ENCODE data around the gene ABI2.

Gene ABI2

DNA sequence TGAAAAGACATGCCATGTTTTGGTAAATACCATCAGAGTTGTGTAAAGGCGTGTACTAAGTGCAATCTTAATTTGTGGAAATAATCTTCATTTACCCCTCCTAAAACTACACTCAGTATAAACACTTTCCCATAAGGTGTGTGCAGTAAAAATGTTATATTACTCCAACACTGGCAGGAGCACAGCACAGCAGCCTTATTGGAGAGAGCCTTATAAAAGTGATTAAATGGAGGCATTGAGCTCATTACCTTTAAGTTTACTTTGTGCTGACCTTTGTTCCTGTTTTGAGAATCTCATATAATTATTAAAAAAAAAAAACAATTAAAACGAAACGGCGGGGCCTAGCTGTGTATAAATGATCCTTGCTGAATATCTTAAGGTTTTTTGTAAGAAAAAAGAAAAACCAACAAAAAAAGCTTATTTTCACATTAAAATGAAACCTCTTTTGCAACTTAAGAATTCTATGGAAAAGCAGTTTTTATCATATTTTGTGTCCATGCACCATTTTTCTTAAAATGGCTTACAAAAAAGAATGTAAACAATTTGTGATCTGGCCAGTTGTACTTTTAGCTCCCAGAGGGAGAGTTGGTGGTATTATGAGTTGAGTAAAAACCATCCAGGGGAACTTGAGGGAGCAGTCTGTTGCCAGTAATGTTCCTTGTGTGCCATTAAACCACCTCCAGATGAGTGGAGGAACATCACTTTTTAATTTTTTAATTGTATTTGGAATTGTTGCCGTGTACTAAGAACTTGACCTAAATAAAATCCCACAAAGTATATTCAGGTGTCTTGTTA, 103.4 kb downstream of the ABI2 start:
- no peak for ATAC-seq
- DNase-seq, result no peak

DNA sequence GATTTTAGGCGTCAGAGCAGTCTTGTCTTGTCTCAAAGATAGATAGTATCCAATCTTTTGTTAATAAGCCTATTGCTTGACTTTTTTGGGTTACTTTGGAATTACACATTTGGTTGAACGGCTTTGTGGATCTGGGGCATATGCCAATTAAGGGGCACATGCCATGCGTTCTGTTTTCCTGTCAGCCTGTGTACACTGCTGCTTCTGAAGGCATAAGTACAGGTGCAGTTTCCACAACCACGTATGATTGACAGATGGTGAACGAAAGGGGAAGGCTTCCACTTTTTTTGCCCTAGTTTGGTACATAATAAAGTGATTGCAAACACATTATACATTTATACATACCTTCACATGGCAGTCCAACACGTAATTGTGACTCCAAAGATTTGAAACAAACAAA, 104.6 kb downstream of the ABI2 start:
- DNase-seq (no peak), ATAC-seq (no peak)

DNA sequence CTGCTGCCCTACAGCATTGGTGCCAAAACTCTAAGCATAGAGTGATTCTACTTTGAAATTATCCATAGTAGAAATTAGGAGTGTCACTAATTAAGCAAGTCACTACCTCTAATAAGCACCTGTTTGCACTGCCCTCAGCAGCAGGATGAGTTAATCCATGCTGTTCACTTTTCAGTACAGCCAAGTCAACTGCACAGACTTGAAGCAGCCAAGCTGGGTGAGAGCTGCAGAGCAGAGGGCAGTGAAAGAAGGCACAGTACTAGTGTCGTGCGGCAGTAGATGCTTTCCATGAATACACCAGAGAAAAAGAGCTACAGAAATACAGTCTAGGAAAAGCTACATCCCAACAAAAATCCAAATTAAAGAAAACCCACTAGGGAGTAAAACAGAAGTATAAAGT, 108.3 kb downstream of the ABI2 start:
- ATAC-seq, result no peak
- DNase-seq, result no peak

DNA sequence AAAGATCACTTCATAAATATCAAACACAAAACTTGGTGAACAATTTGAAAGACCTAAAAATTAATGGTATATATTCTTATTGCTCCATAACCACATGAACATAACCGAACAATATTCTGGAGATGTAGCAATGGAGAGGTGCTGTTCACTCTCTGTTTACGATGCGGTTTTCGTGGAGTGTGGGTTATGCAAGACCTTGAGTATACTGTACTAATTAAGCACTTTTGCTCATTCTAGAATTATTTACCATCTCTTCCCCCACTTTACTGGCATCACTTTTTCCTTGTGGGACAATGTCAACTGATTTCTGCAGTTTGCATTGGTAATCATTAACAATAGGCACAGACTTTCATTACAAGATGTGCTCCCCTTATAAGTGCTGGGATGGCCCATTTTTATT, 109.3 kb downstream of the ABI2 start:
- DNase-seq, result no peak
- no peak for ATAC-seq

DNA sequence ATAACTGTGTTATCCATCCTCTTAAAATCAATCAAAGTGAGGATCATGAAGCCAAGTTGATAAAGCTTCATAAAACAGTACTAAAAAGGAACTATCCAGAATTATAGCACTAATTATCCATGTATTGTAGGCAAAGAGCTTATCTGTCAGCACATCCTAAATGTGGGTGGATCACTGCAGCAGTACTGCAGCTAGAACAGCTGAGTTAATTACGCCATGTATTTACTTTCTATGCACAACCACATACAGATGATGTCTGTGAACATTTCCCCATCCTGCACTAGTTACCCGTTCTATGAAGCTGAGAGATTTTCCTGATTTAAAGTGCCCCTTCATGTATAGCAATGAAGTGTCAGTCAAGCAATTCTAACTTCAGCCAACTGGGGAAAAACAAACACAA, 110.3 kb downstream of the ABI2 start:
- ATAC-seq (no peak), DNase-seq (no peak)

DNA sequence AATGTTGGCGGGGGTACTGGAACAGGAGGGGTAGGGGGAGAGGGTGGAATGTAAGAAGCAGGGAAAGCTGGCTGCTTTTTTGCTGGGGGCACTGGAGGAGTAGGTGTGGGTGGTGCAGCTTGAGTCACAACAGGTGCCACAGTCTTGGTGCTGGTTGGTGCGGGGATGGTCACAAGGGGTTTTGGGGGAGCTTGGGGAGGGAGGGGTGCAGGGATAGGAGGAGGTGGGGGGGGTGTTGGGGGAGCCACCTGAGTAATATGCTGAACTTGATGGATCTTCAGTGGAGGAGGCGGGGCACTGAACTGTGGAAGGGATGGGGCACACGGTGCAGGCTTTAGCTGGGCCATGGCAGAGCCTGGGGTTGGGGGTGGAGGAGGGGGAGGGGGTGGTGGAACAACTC, 112.5 kb downstream of the ABI2 start:
- no peak for DNase-seq
- no peak for ATAC-seq

DNA sequence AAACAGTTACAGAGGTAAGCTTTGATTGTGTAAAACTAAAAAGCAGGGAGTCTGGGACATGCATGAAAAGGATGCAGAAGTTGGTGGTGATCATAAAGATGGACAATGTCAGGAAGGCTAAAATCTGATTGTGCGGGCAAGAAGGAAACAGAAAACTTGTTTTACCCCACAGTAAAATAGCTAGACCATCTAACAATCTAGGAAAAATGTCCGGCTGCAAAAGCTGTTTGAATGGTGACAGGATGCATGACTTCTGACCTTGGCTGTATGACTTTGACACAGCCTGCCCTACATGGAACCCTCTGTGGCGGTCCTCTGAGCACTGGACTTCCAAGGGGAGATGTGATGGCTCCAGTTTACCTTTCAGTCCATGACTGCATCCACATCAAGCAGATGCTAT, 113.3 kb downstream of the ABI2 start:
- no peak for DNase-seq
- no peak for ATAC-seq

DNA sequence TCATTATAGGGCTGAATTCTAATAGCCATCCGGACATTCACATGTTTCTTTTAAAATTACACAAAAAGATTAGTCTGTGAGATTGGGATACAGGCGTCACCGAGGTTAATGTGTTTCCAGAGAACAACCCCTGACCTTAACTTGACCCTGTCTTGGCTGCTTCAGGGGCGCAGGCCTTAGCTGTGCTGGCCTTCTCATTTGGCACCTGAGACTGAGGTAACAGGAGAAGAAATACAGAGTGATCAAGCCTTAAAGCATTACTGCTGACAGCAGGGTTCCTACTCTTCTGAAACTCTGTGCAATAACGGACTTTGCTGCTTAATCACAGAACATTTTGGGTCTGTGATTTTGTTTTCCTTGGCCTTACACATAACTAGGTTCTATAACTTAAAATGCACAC, 114.3 kb downstream of the ABI2 start:
- no peak for ATAC-seq
- no peak for DNase-seq

DNA sequence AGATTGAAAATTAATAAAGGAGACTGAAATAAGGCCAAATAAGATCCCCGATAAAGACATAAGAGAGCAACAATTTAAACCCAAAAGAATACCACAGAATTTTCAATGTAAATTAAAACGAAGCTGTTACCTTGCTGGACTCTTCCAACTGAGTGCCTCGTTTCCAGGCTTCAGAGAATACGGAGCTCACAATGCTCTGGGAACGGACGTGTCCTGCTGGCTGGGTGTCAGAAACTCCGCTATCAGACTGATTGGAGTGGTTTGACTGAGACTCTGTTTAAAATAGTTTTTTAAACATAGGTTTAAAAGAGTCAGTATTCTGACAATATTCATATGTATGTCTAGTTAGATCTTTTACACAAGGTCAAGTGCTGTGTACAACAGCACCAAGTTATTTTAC, 116.5 kb downstream of the ABI2 start:
- no peak for ATAC-seq

DNA sequence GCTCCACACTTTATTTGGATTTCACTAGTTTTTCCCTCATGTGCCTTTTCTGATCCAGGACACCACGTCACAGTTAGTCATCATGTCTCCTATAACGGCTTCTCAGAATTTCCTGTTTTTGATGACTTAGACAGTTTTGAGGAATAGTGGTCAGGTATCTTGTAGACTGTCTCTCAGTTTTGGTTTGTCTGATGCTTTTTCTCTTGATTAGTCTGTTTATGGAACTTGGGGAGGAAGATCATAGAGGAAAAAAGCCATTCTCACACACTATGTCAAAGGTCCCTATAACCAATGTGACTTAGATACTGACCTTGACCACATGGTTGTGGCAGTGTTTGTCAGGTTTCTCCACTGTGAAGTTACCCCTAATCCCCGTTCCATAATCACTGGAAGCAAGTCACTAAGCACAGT, 117.9 kb downstream of the ABI2 start:
- DNase-seq (no peak), ATAC-seq (peak; percentile 40)

More for the DNA sequence above, 116.5 kb downstream of the ABI2 start:
- DNase-seq, result no peak

DNA sequence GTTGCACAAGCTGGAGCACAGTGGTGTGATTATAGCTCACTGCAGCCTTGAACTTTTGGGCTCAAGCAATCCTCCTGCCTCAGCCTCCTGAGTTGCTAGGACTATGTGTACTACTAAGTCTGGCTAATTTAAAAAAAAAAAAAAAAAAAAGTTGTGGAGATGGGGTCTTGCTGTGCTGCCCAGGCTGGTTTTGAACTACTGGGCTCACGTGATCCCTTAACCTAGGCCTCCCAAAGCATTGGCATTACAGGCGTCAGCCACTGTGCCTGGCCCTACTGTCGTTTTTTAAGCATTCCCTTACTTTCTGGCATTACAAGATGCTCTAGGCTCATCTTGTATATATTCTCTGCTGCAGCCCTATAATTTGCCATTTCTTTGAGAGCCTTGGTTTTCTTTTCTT, 118.6 kb downstream of the ABI2 start:
- ATAC-seq, result no peak

DNA sequence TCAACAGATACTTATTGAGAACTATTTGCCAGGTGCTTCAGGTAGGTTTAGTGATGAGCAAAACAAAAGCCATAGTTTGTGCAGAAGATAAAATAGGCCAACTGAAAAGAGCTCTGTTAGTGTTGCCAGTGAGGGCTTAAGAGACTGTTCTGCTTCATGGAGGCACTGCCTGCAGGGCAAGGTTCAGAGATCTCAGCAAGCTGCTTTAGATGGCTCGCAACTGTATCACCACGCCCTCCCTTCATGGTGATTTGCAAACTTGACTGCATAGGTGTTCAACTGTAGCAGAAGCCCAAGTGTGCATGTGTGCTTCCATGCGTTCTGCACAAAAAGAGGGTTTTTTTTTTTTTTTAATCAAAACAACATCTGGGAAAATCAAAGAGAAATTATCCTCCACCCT, 122.4 kb downstream of the ABI2 start:
- no peak for ATAC-seq
- DNase-seq, result no peak

More for the DNA sequence above, 118.6 kb downstream of the ABI2 start:
- no peak for DNase-seq

DNA sequence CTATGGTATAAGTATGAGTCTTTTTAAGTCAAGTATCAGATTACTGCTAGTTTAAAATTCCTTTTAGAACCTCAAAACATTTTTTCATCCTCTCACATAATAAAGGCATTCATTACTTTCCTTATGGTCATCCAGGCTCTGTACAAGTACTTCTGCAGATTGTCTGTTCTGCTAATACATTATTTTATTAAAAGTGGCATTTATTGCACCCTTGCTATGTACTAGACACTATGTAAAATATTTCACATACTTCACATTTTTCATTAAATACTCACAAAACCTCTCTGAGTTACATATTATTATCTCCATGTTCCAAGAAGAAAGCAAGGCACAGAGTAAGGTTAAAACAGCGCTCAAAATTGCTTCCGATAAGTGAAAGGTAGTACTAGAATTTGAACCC, 122.8 kb downstream of the ABI2 start:
- no peak for ATAC-seq
- no peak for DNase-seq

DNA sequence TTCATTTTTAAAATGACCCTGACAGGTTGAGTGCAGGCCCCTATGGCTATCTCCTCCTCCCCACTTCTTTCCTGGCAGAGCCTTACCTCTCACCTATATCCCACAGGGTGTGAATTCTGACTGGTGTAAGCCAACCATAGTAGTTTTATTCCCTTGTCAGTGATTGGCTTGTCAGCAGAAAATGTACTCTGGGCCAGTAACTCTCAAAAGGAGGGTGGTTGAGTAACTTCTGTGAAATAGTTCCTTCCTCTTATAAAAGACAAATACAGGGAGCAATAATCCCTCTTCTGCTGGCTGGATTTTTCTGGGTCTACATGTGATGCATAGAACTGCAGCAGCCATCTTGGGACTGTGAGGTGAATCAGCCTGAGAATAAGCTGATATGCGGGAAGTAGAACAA, 123.5 kb downstream of the ABI2 start:
- ATAC-seq, result no peak
- DNase-seq, result no peak

DNA sequence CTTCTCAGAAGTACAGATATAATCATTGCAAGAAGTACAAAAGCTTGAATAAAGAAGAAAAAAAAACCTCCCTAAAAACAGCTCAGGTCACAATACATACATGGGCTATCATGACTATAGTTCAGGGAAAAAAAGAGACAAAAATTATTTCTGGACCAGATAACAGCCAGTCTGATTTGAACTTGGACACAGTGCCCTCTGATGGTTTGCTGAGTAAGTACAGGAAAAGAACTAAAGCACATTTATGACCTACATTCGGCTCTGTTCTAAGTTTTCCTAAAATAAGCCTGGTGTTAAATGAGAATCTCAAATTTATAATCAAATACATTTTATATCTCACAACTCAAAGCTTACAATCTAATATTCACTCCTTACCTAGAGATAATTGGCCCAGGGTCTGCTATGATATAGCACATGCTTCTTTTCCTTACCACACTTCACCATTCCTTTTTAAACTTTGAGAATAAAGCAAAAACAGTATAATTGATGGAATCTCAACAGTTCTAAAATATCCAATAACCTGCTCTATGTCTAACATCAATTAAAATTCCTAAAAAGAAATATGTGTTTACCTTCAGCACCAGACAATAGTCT, 125.8 kb downstream of the ABI2 start:
- DNase-seq, result peak; percentile 20

DNA sequence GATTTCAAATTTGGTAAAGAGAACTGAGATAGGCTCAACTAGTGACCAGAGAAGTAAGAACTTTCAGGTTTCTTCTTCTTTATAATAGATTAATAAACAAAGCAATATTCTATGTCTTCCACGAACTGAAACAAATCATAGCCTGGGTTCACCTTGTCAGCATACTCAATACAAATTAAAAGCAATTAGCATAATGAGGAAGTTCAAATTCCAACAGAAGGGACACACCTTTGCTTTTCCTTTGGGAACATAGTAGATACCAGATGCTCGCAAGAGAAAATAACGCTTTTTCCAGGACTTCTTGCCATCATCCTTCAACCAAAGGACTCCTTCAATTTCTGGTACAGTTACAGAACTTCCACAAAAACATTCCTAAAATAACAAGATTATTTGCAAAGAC, 127.0 kb downstream of the ABI2 start:
- DNase-seq (no peak), ATAC-seq (no peak)

More for the DNA sequence above, 125.8 kb downstream of the ABI2 start:
- ATAC-seq, result peak; percentile 63

DNA sequence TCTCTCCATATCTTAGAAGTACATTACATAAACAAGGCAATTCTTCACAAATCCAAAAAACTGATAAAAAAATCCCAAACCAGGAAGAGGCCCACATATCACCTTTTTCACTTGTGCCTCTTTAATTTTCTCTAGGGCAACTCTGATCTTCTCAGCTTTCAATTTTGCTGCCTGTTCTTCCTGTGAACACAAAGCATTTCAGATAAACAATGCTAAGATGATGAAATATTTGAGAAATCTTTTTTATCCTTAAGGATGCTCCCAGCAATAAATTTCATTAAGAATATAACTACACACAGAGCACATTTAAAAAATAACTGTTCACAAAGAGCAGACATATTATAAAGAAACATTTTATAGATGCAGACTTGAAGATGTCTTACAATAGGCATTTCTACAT, 133.6 kb downstream of the ABI2 start:
- DNase-seq (no peak), ATAC-seq (no peak)

DNA sequence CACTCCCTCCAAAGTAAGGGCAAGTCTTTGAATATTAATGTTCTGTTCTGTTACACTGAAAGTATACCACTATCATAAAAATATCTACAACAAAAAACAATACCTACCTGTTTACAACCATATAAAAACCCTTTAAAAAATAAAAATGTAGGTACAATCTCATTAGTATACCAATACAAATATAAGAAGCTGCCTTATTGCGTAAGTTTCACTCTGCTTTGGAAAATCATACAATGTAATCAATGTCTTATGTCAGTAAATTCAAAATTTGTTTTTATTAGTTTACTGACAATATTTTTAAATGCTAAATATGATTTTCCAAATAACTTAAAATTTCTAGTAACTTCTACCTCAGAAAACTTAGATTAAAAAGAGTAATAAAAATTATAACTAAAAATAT, 134.1 kb downstream of the ABI2 start:
- no peak for ATAC-seq
- no peak for DNase-seq

DNA sequence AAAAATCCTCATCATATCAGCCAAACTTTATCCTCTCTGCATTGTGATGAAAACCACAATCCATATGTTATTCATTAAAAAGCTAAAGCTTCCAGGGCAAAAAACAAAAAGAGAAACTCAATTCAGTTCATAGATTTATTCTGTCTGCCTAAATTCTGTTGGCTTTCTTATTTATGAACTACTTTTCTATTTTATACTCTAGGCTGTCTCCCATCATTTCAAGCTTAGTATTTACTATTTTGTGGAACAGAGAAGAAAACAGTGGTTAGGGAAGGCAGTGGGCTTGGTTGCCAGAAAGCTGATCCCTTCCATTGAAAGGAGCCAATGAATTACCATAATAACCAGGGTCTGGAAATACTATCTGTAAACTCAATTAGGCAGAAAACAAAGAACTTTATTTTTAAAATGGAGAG, 135.1 kb downstream of the ABI2 start:
- no peak for ATAC-seq
- DNase-seq, result no peak

DNA sequence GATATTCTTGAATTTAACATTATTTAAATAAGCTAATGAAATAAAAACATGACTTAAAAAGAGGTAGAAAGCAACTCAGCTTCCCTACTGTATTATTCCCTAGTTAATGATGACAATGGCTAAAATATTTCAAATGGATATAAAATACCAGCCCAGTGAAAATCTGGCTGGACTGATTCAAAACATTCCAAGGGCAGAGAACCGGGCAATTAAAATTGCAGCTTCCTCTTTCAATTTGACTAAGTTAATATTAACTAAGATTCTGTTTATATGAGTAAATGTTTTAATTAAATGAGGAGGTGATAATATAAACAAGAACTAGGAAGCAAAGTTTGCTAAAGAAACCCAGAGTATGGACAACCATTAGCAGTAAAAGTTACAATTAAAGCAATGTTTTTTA, 141.4 kb downstream of the ABI2 start:
- no peak for ATAC-seq
- no peak for DNase-seq

DNA sequence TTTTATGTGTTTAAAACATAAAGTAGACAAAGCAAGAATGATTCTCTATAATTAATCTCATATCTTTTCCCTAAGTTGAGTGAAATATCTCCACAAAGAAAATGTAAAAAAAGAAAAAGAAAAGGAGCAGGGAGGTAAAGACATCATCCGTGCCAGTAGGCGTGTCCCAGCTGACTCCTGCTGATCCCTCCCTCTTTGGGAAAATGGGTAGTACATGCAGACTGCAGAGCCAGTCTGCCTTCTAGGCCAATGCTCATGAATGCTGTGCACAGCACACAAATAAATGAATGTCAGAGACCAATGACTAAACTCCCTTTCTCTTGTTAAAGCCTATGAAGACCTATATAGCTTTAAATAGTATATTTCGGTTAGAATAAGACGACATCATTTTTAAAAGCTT, 142.2 kb downstream of the ABI2 start:
- no peak for ATAC-seq
- no peak for DNase-seq

DNA sequence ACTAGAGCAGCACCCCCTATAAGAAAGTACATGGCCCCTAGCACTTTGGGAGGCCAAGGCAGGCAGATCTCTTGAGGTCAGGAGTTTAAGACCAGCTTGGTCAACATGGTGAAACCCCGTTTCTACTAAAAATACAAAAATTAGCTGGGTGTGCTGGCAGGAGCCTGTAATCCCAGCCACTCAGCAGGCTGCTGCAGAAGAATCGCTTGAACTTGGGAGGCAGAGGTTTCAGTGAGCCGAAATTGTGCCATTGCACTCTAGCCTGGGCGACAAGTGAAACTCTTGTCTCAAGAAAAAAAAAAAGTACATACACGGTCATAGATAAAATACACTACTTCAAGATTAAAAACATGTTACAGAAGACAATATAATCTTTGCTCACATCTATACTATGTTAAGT, 143.1 kb downstream of the ABI2 start:
- DNase-seq, result no peak

DNA sequence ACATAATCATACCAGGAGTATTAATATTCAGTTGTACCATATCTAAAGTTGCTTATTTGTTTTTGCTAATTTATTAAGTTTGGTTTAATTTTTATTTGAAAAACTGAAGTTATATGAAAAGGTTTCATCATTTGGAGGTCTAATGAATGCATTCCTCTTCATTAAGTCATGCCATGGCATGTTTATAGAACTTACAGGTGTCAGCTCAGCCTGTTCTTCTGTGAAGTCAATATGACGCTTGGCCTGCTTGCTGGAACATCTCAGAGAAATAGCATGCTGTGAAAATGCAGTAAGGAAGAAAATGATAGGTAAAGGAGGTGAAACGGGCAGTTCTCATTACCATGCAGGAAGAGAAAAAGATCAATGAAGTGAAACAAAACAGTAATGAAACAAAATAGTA, 148.7 kb downstream of the ABI2 start:
- no peak for ATAC-seq
- no peak for DNase-seq

More for the DNA sequence above, 143.1 kb downstream of the ABI2 start:
- ATAC-seq, result no peak

DNA sequence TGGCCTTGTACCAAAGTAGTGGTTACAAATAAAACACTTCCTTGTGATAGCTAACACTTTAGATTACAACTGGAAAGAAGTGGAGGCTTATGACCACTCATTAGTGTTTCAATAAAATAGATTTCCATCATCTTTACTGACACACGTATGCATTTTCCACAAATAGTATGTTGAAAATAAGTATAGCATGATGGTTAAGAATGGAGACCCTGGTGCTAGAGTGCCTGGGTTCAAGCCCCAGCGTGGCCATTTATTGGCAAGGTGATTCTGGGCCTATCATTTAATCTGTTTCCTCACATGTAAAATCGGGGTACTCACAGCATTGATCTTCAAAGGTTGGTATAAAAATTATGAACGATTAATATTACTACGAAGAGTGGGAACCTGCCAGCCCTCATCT, 152.4 kb downstream of the ABI2 start:
- no peak for ATAC-seq

More for the DNA sequence above, 152.4 kb downstream of the ABI2 start:
- DNase-seq, result no peak
